CD4-positive, alpha-beta T cell (primary cell): ENCODE results near the gene NCK2. TPM values are rescaled to one million over a fixed set of nuclear protein-coding genes. Genes with fewer than 3 reads are reported as not detected.

Experiments
- ATAC-seq: fragments of 200-7000 bp; cut with Tn5 transposase; one replicate; pipeline ENCODE4 v1.10.0; 2022; ENCODE audit warnings: mild to moderate bottlenecking; ENCODE audit not compliant: poor library complexity
- CTCF ChIA-PET: fragments of 350-600 bp; sonication (Branson Sonifier 250); formaldehyde crosslinking; loops from one replicate; lab custom pipeline; 2021; ENCODE audit warnings: antibody characterized with exemption, inconsistent platforms; lab: Charles Lee
- POLR2A ChIA-PET: fragments of 350-600 bp; sonication (Branson Sonifier 250); formaldehyde crosslinking; loops from one replicate; lab custom pipeline; 2021; ENCODE audit warnings: antibody characterized with exemption, inconsistent platforms; lab: Charles Lee
- DNase-seq, 14 experiments: peaks; one replicate each; pipeline ENCODE4 v3.0.0-alpha.2; 2013 to 2020; ENCODE audit warnings: mixed read lengths in 2 of 14
- H3K27ac ChIP-seq, 2 donors: one replicate each; pipeline versions ENCODE4 v1.5.1 to v1.7.0; 2013; ENCODE audit warnings: low read length in 2 of 2, low read depth in 1 of 2, mild to moderate bottlenecking in 1 of 2
- H3K27me3 ChIP-seq, 2 experiments: 1 replicate in 1 of 2; 2 replicates in 1 of 2; pipeline versions ENCODE4 v1.6.1 to v1.7.0; 2013; ENCODE audit warnings: low read length in 2 of 2, control low read depth in 1 of 2, mild to moderate bottlenecking in 1 of 2, moderate library complexity in 1 of 2; ENCODE audit not compliant: insufficient read depth in 2 of 2, control insufficient read depth in 1 of 2
- H3K36me3 ChIP-seq: one replicate; pipeline ENCODE4 v1.6.1; 2013; ENCODE audit warnings: low read length, control low read depth; ENCODE audit not compliant: insufficient read depth
- H3K4me1 ChIP-seq: one replicate; pipeline ENCODE4 v1.6.1; 2013; ENCODE audit warnings: low read length, control low read depth; ENCODE audit not compliant: insufficient read depth
- H3K4me3 ChIP-seq: one replicate; pipeline ENCODE4 v1.5.1; 2013; ENCODE audit warnings: mild to moderate bottlenecking, low read length, moderate library complexity
- H3K9me3 ChIP-seq, 2 experiments: 1 replicate in 1 of 2; 2 replicates in 1 of 2; pipeline versions ENCODE4 v1.6.1 to v1.7.0; 2013; ENCODE audit warnings: low read length in 2 of 2, mild to moderate bottlenecking in 2 of 2, control low read depth in 1 of 2, moderate library complexity in 1 of 2; ENCODE audit not compliant: control insufficient read depth in 1 of 2, insufficient read depth in 1 of 2
- H3K27ac Mint-ChIP-seq: one replicate; pipeline ENCODE4 v1.8.0; 2020; ENCODE audit warnings: mixed read lengths
- H3K27me3 Mint-ChIP-seq: one replicate; pipeline ENCODE4 v1.8.0; 2021; ENCODE audit warnings: mixed read lengths
- H3K36me3 Mint-ChIP-seq: one replicate; pipeline ENCODE4 v1.8.0; 2021; ENCODE audit warnings: low read depth, mixed read lengths
- H3K4me1 Mint-ChIP-seq: one replicate; pipeline ENCODE4 v1.8.0; 2021; ENCODE audit warnings: low read depth, mixed read lengths
- H3K4me3 Mint-ChIP-seq: one replicate; pipeline ENCODE4 v1.8.0; 2020; ENCODE audit warnings: mild to moderate bottlenecking, mixed read lengths
- H3K9me3 Mint-ChIP-seq: one replicate; pipeline ENCODE4 v1.8.0; 2020; ENCODE audit warnings: mixed read lengths
- intact Hi-C, 2 experiments: fragments of 100-400 bp; cut with DNase I in 1 of 2; cut with micrococcal nuclease in 1 of 2; formaldehyde crosslinking; loops; one replicate each; pipeline versions ENCODE4 v1.15.1 to v1.9.0; 2023 to 2025; cut with DNase I, micrococcal nuclease
- total RNA-seq, 174 experiments: library from RNA in 2 of 174; stranded (reverse) in 2 of 174; gene quantifications; one replicate each; pipeline ENCODE4 v1.2.3 and lab custom pipeline; 2021 to 2026
- TF ChIP-seq, protein P1 (sequence below): fragments of 200-600 bp; IDR thresholded peaks from one replicate; pipeline ENCODE4 v1.8.0; 2022; ENCODE audit warnings: antibody characterized with exemption, mild to moderate bottlenecking

Gene NCK2
- total RNA-seq, 2 experiments from 2014 or later, result 92.1 to 92.3 TPM

DNA sequence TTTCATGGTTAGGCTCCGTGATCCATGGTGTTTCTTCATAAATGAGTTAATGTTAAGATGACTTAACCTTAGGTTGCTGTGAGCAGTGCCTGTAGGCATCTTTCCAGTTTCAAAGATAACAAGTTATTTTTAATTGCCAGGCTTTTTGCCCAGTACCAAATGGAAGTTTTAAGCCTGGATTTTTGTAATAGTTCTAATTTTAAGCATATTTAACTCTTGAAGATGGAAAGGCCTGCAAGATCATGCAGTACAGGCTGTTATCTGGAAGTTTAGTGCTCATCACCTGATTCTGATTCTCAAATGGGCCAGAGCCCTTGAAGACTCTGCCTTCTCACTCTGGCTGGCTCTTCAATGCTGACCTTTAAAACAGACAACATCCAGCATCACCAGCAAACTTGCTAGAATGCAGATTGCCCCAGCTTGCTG is 141.3 kb downstream of the NCK2 start:
- Mint-ChIP-seq H3K4me1 (peaks cover 86% of the 10 kb centered on the region), H3K27ac (peak overlapping the region; percentile 67), H3K9me3 (peaks cover 2% of the 10 kb centered on the region), H3K27me3 (no peaks in the 10 kb centered on the region), H3K4me3 (peak overlapping the region; percentile 5), H3K36me3 (peaks cover 92% of the 10 kb centered on the region)
- ChIA-PET CTCF (interaction anchor here (1.0 to 1.5 kb wide), 4 partner anchors 30 to 199 kb away, joined by 3 to 4 read pairs (median 3); no protein-coding TSS in a partner anchor), POLR2A (interaction anchor here (1.1 kb wide), 1 partner anchor 13 kb away, joined by 3 read pairs; no protein-coding TSS in a partner anchor)
- TF ChIP-seq, protein P1, sequence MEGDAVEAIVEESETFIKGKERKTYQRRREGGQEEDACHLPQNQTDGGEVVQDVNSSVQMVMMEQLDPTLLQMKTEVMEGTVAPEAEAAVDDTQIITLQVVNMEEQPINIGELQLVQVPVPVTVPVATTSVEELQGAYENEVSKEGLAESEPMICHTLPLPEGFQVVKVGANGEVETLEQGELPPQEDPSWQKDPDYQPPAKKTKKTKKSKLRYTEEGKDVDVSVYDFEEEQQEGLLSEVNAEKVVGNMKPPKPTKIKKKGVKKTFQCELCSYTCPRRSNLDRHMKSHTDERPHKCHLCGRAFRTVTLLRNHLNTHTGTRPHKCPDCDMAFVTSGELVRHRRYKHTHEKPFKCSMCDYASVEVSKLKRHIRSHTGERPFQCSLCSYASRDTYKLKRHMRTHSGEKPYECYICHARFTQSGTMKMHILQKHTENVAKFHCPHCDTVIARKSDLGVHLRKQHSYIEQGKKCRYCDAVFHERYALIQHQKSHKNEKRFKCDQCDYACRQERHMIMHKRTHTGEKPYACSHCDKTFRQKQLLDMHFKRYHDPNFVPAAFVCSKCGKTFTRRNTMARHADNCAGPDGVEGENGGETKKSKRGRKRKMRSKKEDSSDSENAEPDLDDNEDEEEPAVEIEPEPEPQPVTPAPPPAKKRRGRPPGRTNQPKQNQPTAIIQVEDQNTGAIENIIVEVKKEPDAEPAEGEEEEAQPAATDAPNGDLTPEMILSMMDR, result no peak
- H3K27me3 ChIP-seq, result no peaks in the 10 kb centered on the region
- no peak overlapping the region for H3K4me3 ChIP-seq
- no peak for DNase-seq
- H3K36me3 ChIP-seq, result peaks cover 69% of the 10 kb centered on the region
- H3K4me1 ChIP-seq, result peaks cover 59% of the 10 kb centered on the region
- peaks cover 0 to 14% of the 10 kb centered on the region in 2 experiments for H3K9me3 ChIP-seq
- no peak for ATAC-seq
- no peak overlapping the region for H3K27ac ChIP-seq
- intact Hi-C loops, result no loop called here

GRCh38 chr2:105886687-105887086 is 142.0 kb downstream of the NCK2 start:
- H3K4me1 ChIP-seq, result peaks cover 58% of the 10 kb centered on the region
- ATAC-seq, result no peak
- H3K36me3 Mint-ChIP-seq, result peaks cover 89% of the 10 kb centered on the region

GRCh38 chr2:105887256-105887655 is 142.5 kb downstream of the NCK2 start:
- peaks cover 84% of the 10 kb centered on the region for H3K36me3 Mint-ChIP-seq
- no peak overlapping the region for H3K27ac ChIP-seq
- peaks cover 59% of the 10 kb centered on the region for H3K36me3 ChIP-seq
- H3K9me3 ChIP-seq, result peaks cover 0 to 5% of the 10 kb centered on the region in 2 experiments
- H3K4me1 Mint-ChIP-seq, result peaks cover 85% of the 10 kb centered on the region
- ChIA-PET CTCF (no interaction called here), POLR2A (no interaction called here)
- no peaks in the 10 kb centered on the region for H3K27me3 ChIP-seq
- peak overlapping the region; percentile 12 for H3K4me3 Mint-ChIP-seq
- intact Hi-C loops, result no loop called here
- H3K4me1 ChIP-seq, result peaks cover 53% of the 10 kb centered on the region
- DNase-seq (no peak), ATAC-seq (no peak)
- H3K4me3 ChIP-seq, result no peak overlapping the region
- peak overlapping the region; percentile 67 for H3K27ac Mint-ChIP-seq
- H3K9me3 Mint-ChIP-seq, result peaks cover 2% of the 10 kb centered on the region
- TF ChIP-seq, protein P1, result no peak
- H3K27me3 Mint-ChIP-seq, result no peaks in the 10 kb centered on the region

More at GRCh38 chr2:105886687-105887086, 142.0 kb downstream of the NCK2 start:
- Histone ChIP-seq H3K4me3 (no peak overlapping the region), H3K27me3 (no peaks in the 10 kb centered on the region), H3K36me3 (peaks cover 65% of the 10 kb centered on the region), H3K9me3 (peaks cover 0 to 8% of the 10 kb centered on the region in 2 experiments), H3K27ac (no peak overlapping the region)
- TF ChIP-seq, protein P1, result no peak
- DNase-seq, result no peak
- intact Hi-C loops, result no loop called here
- ChIA-PET POLR2A (no interaction called here), CTCF (no interaction called here)
- H3K4me1 Mint-ChIP-seq, result peaks cover 90% of the 10 kb centered on the region
- peak overlapping the region; percentile 67 for H3K27ac Mint-ChIP-seq
- peaks cover 2% of the 10 kb centered on the region for H3K9me3 Mint-ChIP-seq
- no peaks in the 10 kb centered on the region for H3K27me3 Mint-ChIP-seq
- no peak overlapping the region for H3K4me3 Mint-ChIP-seq
